Body of pancreas (tissue), 4 donors: ENCODE data around the gene ASCL5. TPM values are rescaled to one million over a fixed set of nuclear protein-coding genes. Genes with fewer than 3 reads are reported as not detected.

Experiments used
- ATAC-seq: fragments of 150-250 bp; one replicate; pipeline ENCODE4 v1.9.1; 2016
- DNase-seq, 4 donors: peaks; one replicate each; pipeline ENCODE4 v3.0.0-alpha.2; 2019
- H3K27ac ChIP-seq, 4 donors: fragments of 200-600 bp; sonication (generic); 1 replicate in 3 of 4; 2 replicates in 1 of 4; pipeline versions ENCODE4 v1.5.1 to v1.6.1; 2016 to 2019; ENCODE audit warnings: mild to moderate bottlenecking in 1 of 4, mixed read lengths in 1 of 4, moderate library complexity in 1 of 4
- H3K27me3 ChIP-seq, 2 donors: fragments of 200-600 bp; sonication (generic); one replicate each; pipeline ENCODE4 v1.6.0; 2016; ENCODE audit warnings: mild to moderate bottlenecking in 1 of 2
- H3K36me3 ChIP-seq, 2 donors: fragments of 200-600 bp; sonication (generic); replicated peaks in 1 of 2; 2 replicates each; pipeline ENCODE4 v1.5.1; 2016; ENCODE audit warnings: low read depth in 2 of 2; ENCODE audit not compliant: insufficient read depth in 1 of 2
- H3K4me1 ChIP-seq: fragments of 200-600 bp; sonication (generic); one replicate; pipeline ENCODE4 v1.6.0; 2016
- H3K4me3 ChIP-seq, 2 donors: fragments of 200-600 bp; sonication (generic); 1 replicate in 1 of 2; 2 replicates in 1 of 2; pipeline ENCODE4 v1.5.1; 2016 to 2019
- H3K9me3 ChIP-seq, 3 donors: fragments of 200-600 bp; sonication (generic); 1 replicate in 2 of 3; 2 replicates in 1 of 3; pipeline ENCODE4 v1.5.1; 2016
- POLR2A ChIP-seq, 3 donors: fragments of 450-650 bp; IDR thresholded peaks; one replicate each; pipeline ENCODE4 v1.6.1; 2016; ENCODE audit warnings: antibody characterized with exemption in 3 of 3, mild to moderate bottlenecking in 2 of 3
- WGBS, 2 donors: methylation state at CpG; one replicate each; pipeline ENCODE4 v1.1.5; 2017; 5-methylcytosine and 5-hydroxymethylcytosine counted together
- intact Hi-C: fragments of 100-400 bp; cut with DNase I; formaldehyde crosslinking; loops from one replicate; pipeline ENCODE4 v1.15.1; 2023
- total RNA-seq, 2 donors: library from RNA; depleted of rRNA; stranded (reverse); fragments of >200 nt; gene quantifications; one replicate each; pipeline ENCODE4 v1.1.0, GENCODE V29; 2016
- TF ChIP-seq, protein P1 (sequence below), 7 experiments: fragments of 450-650 bp in 4 of 7; fragments of 200-600 bp in 3 of 7; sonication (generic) in 3 of 7; IDR thresholded peaks; one replicate each; pipeline ENCODE4 v1.5.1; 2016 to 2019; ENCODE audit warnings: antibody characterized with exemption in 7 of 7

The ASCL5 gene, protein sequence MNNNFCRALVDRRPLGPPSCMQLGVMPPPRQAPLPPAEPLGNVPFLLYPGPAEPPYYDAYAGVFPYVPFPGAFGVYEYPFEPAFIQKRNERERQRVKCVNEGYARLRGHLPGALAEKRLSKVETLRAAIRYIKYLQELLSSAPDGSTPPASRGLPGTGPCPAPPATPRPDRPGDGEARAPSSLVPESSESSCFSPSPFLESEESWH
- total RNA-seq: 1 to 10 TPM; 1.0 to 4.6 TPM

DNA sequence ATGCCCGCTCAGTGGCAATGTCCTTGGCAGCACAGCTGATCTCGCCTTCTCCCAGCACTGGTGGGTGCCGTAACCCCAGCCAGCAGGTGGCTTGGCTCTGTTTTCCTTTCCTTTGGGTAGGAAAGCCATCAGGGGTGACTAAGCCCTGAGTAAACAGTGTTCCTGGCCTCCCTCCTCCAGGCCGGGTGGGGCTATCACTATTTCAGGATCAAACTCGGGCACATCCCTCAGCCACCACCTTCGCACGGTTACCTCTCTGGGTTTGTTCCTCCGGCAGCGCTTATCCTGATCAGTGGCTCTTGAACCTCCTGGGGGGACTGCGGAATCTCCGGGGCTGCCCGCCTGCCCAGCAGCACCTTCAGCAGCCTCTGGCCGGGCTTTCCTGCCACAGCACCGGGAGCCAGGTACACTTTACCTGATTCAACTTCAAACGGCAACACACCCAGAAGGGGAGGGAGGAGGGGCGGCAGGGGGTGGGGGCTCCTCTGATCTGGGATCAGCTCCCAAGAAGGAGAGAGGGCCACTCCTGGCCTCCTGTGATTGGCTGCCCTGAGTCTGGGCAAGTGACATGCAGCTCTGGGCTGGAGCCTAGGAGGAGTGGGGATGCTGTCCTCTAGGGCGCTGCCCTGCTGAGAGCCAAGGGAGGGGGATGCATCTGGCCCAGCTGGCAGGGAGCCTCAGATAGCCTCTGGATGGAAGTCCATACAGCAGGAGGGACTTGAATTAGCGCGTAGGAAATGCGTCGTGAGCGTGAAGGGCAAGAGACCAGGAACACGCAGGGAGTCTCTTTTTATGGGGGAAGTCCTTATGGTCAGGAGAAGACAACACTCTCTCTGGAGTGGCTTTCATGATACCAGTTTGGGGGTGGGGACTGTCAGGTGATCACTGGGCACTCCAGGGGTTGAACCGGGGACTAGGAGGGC lies at the start of gene ASCL5:
Gene ASCL5, minus strand, starts transcription at position 353 of the 923 bp plus-strand sequence. CDS start 11,812 bp downstream, outside the sequence.
- no peaks in the 10 kb centered on the region for H3K27me3 ChIP-seq
- TF ChIP-seq, protein P1, sequence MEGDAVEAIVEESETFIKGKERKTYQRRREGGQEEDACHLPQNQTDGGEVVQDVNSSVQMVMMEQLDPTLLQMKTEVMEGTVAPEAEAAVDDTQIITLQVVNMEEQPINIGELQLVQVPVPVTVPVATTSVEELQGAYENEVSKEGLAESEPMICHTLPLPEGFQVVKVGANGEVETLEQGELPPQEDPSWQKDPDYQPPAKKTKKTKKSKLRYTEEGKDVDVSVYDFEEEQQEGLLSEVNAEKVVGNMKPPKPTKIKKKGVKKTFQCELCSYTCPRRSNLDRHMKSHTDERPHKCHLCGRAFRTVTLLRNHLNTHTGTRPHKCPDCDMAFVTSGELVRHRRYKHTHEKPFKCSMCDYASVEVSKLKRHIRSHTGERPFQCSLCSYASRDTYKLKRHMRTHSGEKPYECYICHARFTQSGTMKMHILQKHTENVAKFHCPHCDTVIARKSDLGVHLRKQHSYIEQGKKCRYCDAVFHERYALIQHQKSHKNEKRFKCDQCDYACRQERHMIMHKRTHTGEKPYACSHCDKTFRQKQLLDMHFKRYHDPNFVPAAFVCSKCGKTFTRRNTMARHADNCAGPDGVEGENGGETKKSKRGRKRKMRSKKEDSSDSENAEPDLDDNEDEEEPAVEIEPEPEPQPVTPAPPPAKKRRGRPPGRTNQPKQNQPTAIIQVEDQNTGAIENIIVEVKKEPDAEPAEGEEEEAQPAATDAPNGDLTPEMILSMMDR (IDR thresholded peaks at IDR 0.05): peak in 4 of 7 experiments; percentile 32 to 58 (median 36)
- peak; percentile 53 to 64 (median 64) for TF ChIP-seq POLR2A (IDR thresholded peaks at IDR 0.05)
- peak within 1 kb of the TSS; percentile 74 to 93 (median 84) for H3K27ac ChIP-seq
- DNase-seq (peak; percentile 82 to 93 (median 90)), ATAC-seq (peak; percentile 86)
- H3K9me3 ChIP-seq: no peaks in the 10 kb centered on the region
- no peak within 1 kb of the TSS for H3K4me3 ChIP-seq
- WGBS, 2 donors: 29 to 38% methylated on average over 18 to 24 of the region's 24 CpGs
- intact Hi-C loops: no loop called here
- H3K4me1 ChIP-seq: peaks cover 55% of the 10 kb centered on the region
- H3K36me3 ChIP-seq: no peaks in the 10 kb centered on the region

DNA sequence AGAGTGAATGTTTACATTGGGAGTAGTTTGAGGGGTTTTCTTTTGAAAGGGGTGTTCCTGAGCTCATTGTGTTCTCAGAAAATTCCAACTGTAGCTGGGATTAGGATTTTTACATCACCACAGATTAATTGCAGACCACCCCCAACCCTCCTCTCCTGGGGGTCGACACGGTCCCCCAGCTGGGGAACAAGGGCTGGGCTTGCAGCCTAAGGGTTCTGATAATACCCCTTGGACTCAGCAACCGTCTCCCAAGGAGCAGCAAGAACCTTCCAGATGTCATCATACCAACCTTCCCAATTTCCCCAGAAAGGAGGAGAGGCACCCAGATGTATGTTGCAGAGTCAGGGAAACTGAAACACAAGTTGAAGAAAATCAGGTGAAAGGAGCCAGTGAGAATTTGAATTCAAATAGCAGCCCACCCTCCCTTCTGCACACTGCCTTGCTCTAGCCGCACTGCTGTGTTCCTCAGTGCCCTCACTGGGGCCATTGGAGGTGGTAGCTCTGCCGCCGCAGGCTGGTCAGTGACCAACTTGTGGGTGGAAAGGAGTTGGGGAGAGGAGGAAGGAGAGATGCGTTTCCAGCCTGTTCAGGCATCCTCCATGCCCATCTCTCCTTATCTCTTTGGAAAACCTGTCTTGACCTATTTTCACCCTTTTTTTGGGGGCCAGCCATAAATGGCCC lies 49.0 kb upstream of the ASCL5 start:
- peaks cover 4% of the 10 kb centered on the region for H3K4me1 ChIP-seq
- H3K36me3 ChIP-seq: no peaks in the 10 kb centered on the region
- TF ChIP-seq, protein P1 (IDR thresholded peaks at IDR 0.05): no peak
- no peak for TF ChIP-seq POLR2A (IDR thresholded peaks at IDR 0.05)
- ATAC-seq (no peak), DNase-seq (no peak)
- H3K9me3 ChIP-seq: no peaks in the 10 kb centered on the region
- no peaks in the 10 kb centered on the region for H3K27me3 ChIP-seq
- no peak overlapping the region for H3K4me3 ChIP-seq
- intact Hi-C loops: no loop called here
- WGBS, 2 donors: 80 to 88% methylated on average over 7 of the region's 7 CpGs
- H3K27ac ChIP-seq: no peak overlapping the region

DNA sequence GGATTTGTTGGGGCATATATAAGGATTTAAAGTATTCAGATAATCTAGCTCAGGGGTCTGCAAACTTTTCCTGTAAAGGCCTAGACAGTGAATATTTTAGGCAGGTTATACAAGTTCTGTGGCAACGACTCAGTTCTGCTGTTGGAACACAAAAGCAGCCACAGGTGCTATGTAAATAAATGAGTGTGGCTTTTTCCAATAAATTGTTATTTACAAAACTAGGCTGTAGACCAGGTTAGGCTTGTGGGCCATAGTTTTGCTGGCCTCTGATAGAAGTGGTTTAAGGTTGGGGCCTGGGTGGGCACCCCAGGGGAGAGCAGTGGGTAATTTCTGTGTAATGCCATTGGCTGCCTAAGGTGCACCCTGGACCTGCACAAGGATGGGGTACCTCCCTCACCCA lies 46.8 kb upstream of the ASCL5 start:
- no peak for TF ChIP-seq POLR2A (IDR thresholded peaks at IDR 0.05)
- TF ChIP-seq, protein P1 (IDR thresholded peaks at IDR 0.05): no peak

DNA sequence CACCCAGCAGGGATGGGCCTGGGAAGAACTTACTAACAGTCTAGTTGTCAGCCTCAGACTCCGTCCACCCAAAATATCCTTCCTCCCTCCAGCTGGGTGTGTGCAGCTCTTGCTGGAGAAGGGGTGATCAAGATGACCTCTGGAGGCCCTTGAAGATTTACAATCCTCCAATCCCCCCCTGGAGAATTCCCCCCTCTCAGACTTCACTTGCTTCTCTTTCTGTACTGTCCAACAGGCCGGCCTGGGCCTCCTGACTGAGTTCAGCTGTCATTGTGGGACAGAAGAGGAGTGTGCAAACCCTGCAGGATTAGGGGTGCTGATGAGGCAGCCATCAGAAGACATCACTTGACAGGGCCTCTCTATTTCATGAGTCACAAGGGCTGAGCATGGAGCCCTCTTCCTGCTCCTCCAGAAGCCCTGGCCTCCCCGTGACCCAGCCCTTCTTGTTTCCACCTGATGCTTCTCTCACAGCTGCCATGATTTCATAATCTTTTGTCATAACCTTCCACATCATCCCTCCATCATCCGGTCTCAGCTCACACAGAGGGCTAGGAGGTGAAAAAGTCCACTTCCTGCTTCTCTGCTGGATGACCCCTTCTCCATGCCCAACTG lies 46.1 kb upstream of the ASCL5 start:
- WGBS, 2 donors: 86 to 92% methylated on average over 4 of the region's 4 CpGs
- Histone ChIP-seq H3K4me1 (peaks cover 20% of the 10 kb centered on the region), H3K27me3 (no peaks in the 10 kb centered on the region), H3K4me3 (no peak overlapping the region), H3K27ac (peak overlapping the region; percentile 69 to 100 (median 99)), H3K9me3 (no peaks in the 10 kb centered on the region), H3K36me3 (no peaks in the 10 kb centered on the region)
- intact Hi-C loops: no loop called here
- TF ChIP-seq, protein P1 (IDR thresholded peaks at IDR 0.05): no peak
- ATAC-seq: no peak
- DNase-seq: no peak

More for the DNA sequence above, 46.8 kb upstream of the ASCL5 start:
- no peak for ATAC-seq
- no peak for DNase-seq
- Histone ChIP-seq H3K4me3 (no peak overlapping the region), H3K4me1 (peaks cover 20% of the 10 kb centered on the region), H3K9me3 (no peaks in the 10 kb centered on the region), H3K27me3 (no peaks in the 10 kb centered on the region), H3K27ac (peak overlapping the region in 1 of 4 donors; percentile 9), H3K36me3 (no peaks in the 10 kb centered on the region)
- 16 to 23% methylated on average over 1 of the region's 1 CpG for WGBS, 2 donors
- intact Hi-C loops: no loop called here
